ENCODE measurements around the gene RGS13. TPM values are rescaled to one million over a fixed set of nuclear protein-coding genes. Genes with fewer than 3 reads are reported as not detected.

Gene RGS13
- total RNA-seq, 2 donors from 2014 or later: 0.32 TPM; not detected in 1

GRCh38 chr1:192610112-192610889, 25.6 kb upstream of the RGS13 start:
- ATAC-seq (no peak), DNase-seq (no peak)
- intact Hi-C loops (cut with DNase I): loop anchor here in 1 of 2 donors (5.0 kb wide), 1 partner anchor 402 kb away; no protein-coding TSS in a partner anchor

GRCh38 chr1:192615055-192615454, 20.9 kb upstream of the RGS13 start:
- intact Hi-C loops (cut with DNase I): no loop called here
- ATAC-seq: no peak

GRCh38 chr1:192620071-192620635, 15.8 kb upstream of the RGS13 start:
- intact Hi-C loops (cut with DNase I): no loop called here
- ATAC-seq (no peak), DNase-seq (no peak)

More at GRCh38 chr1:192615055-192615454, 20.9 kb upstream of the RGS13 start:
- no peak for DNase-seq

GRCh38 chr1:192626366-192627179, 9.4 kb upstream of the RGS13 start:
- no peak for DNase-seq
- intact Hi-C loops (cut with DNase I): no loop called here
- ATAC-seq: peak; percentile 38 to 67

- ATAC-seq (no peak), DNase-seq (no peak)
- intact Hi-C loops (cut with DNase I): no loop called here
Measured at GRCh38 chr1:192627901-192628300, 8.0 kb upstream of the RGS13 start.

GRCh38 chr1:192628396-192629057, 7.4 kb upstream of the RGS13 start:
- peak; percentile 45 to 62 for ATAC-seq

GRCh38 chr1:192629612-192630011, 6.3 kb upstream of the RGS13 start:
- intact Hi-C loops (cut with DNase I): no loop called here
- peak; percentile 52 to 71 for ATAC-seq
- DNase-seq: no peak

More at GRCh38 chr1:192628396-192629057, 7.4 kb upstream of the RGS13 start:
- intact Hi-C loops (cut with DNase I): no loop called here
- no peak for DNase-seq

- intact Hi-C loops (cut with DNase I): no loop called here
- DNase-seq (no peak), ATAC-seq (no peak)
Measured at GRCh38 chr1:192630521-192631287, 5.2 kb upstream of the RGS13 start.

- DNase-seq (no peak), ATAC-seq (no peak)
- intact Hi-C loops (cut with DNase I): no loop called here
Measured at GRCh38 chr1:192631749-192632148, 4.2 kb upstream of the RGS13 start.

- ATAC-seq: no peak
- no peak for DNase-seq
- intact Hi-C loops (cut with DNase I): no loop called here
Measured at GRCh38 chr1:192632188-192632587, 3.8 kb upstream of the RGS13 start.

GRCh38 chr1:192632641-192633532, 3.1 kb upstream of the RGS13 start:
- intact Hi-C loops (cut with DNase I): no loop called here
- ATAC-seq: no peak

GRCh38 chr1:192633533-192634253, 2.3 kb upstream of the RGS13 start:
- no peak for DNase-seq
- intact Hi-C loops (cut with DNase I): no loop called here
- no peak for ATAC-seq

More at GRCh38 chr1:192632641-192633532, 3.1 kb upstream of the RGS13 start:
- no peak for DNase-seq

- DNase-seq (no peak), ATAC-seq (no peak)
- intact Hi-C loops (cut with DNase I): no loop called here
Measured at GRCh38 chr1:192635041-192635440, 906 bp upstream of the RGS13 start.

- intact Hi-C loops (cut with DNase I): no loop called here
- DNase-seq (no peak), ATAC-seq (peak in 1 of 2 donors; percentile 79)
Measured at GRCh38 chr1:192639607-192640368, 3.8 kb downstream of the RGS13 start.

- ATAC-seq (no peak), DNase-seq (no peak)
- intact Hi-C loops (cut with DNase I): no loop called here
Measured at GRCh38 chr1:192652159-192652558, 16.2 kb downstream of the RGS13 start.

GRCh38 chr1:192654120-192654519, 18.2 kb downstream of the RGS13 start:
- ATAC-seq: no peak
- intact Hi-C loops (cut with DNase I): no loop called here
- no peak for DNase-seq

Data from left cardiac atrium (tissue), 4 donors.